ENCODE results near the gene CELSR3.

DNA sequence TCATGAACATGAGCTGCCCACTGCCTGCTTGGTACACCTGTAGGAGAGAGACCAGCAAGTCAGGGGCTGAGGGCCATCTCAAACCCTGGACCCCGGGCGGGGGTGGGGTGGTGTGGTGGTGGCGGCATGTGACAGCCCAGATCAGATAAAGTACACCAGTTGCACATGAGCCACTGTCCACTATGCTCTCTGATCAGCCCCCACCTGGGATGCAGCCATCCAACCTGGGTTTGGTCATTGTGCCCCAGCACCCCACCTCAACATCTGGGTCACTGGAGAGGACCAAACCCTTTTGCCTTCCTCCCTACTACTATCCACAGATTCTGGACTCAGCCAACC, 26.0 kb upstream of the CELSR3 start:
- TF ChIP-seq, protein P1, sequence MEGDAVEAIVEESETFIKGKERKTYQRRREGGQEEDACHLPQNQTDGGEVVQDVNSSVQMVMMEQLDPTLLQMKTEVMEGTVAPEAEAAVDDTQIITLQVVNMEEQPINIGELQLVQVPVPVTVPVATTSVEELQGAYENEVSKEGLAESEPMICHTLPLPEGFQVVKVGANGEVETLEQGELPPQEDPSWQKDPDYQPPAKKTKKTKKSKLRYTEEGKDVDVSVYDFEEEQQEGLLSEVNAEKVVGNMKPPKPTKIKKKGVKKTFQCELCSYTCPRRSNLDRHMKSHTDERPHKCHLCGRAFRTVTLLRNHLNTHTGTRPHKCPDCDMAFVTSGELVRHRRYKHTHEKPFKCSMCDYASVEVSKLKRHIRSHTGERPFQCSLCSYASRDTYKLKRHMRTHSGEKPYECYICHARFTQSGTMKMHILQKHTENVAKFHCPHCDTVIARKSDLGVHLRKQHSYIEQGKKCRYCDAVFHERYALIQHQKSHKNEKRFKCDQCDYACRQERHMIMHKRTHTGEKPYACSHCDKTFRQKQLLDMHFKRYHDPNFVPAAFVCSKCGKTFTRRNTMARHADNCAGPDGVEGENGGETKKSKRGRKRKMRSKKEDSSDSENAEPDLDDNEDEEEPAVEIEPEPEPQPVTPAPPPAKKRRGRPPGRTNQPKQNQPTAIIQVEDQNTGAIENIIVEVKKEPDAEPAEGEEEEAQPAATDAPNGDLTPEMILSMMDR (IDR thresholded peaks at IDR 0.05): no peak
- TF ChIP-seq POLR2AphosphoS5 (IDR thresholded peaks at IDR 0.05) (no peak), POLR2A (IDR thresholded peaks at IDR 0.05) (no peak)

Measured in sigmoid colon (tissue), 4 donors.